ENCODE data around the gene GINM1. TPM values are rescaled to one million over a fixed set of nuclear protein-coding genes. Genes with fewer than 3 reads are reported as not detected.

GINM1 gene
- total RNA-seq, 1 experiment from 2014 or later = 24.0 TPM

DNA sequence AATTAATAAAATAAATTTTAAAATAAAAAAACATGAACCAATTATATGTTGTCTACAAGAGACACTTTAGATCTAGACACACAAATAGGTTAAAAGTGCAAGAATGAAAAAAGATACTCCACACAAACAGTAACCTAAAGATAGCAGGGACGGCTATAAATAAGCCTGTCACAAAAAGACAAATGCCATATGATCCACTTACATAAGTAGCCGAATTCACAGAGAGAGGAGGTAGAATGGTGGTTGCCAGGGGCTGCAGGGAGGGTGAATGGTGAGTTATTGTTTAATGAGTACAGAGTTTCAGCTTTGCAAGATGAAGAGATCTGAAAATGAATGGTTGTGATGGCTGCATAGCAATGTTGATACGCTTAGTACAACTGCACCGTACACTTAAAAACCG lies 49.6 kb downstream of the GINM1 start:
- intact Hi-C loops (cut with micrococcal nuclease; ENCODE audit: unreplicated experiment) = no loop called here
- no peak overlapping the region for H3K4me3 ChIP-seq (ENCODE audit: low read depth, low read length, poor library complexity, severe bottlenecking)
- TF ChIP-seq, protein P1, sequence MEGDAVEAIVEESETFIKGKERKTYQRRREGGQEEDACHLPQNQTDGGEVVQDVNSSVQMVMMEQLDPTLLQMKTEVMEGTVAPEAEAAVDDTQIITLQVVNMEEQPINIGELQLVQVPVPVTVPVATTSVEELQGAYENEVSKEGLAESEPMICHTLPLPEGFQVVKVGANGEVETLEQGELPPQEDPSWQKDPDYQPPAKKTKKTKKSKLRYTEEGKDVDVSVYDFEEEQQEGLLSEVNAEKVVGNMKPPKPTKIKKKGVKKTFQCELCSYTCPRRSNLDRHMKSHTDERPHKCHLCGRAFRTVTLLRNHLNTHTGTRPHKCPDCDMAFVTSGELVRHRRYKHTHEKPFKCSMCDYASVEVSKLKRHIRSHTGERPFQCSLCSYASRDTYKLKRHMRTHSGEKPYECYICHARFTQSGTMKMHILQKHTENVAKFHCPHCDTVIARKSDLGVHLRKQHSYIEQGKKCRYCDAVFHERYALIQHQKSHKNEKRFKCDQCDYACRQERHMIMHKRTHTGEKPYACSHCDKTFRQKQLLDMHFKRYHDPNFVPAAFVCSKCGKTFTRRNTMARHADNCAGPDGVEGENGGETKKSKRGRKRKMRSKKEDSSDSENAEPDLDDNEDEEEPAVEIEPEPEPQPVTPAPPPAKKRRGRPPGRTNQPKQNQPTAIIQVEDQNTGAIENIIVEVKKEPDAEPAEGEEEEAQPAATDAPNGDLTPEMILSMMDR (conservative IDR thresholded peaks at IDR 0.05; ENCODE audit: low read depth, low read length) = no peak
- POLR2A ChIA-PET (ENCODE audit: low non-redundant PET) = no interaction called here
- no peak for DNase-seq (ENCODE audit: low spot score)
- H3K27ac ChIP-seq (ENCODE audit: low read depth, low read length, poor library complexity, severe bottlenecking) = no peak overlapping the region
- no TSS peak for BruUV-seq (replicated peaks)
- no peaks in the 10 kb centered on the region for H3K27me3 ChIP-seq (replicated peaks; ENCODE audit: insufficient read depth, low read depth, low read length, poor library complexity)
- H3K36me3 ChIP-seq (ENCODE audit: insufficient read depth, low read length, poor library complexity, severe bottlenecking) = peaks cover 3% of the 10 kb centered on the region
- no peaks in the 10 kb centered on the region for H3K4me1 ChIP-seq (ENCODE audit: insufficient read depth, low read length, poor library complexity, severe bottlenecking)
- no peaks in the 10 kb centered on the region for H3K9me3 ChIP-seq (ENCODE audit: low read depth, low read length, poor library complexity, severe bottlenecking)
- CTCF ChIA-PET = no interaction called here

GRCh38 chr6:149627672-149628071 lies 61.5 kb downstream of the GINM1 start:
- TF ChIP-seq, protein P1 (conservative IDR thresholded peaks at IDR 0.05; ENCODE audit: low read depth, low read length) = no peak
- Histone ChIP-seq H3K4me1 (ENCODE audit: insufficient read depth, low read length, poor library complexity, severe bottlenecking) (no peaks in the 10 kb centered on the region), H3K27ac (ENCODE audit: low read depth, low read length, poor library complexity, severe bottlenecking) (no peak overlapping the region), H3K4me3 (ENCODE audit: low read depth, low read length, poor library complexity, severe bottlenecking) (no peak overlapping the region), H3K9me3 (ENCODE audit: low read depth, low read length, poor library complexity, severe bottlenecking) (no peaks in the 10 kb centered on the region), H3K27me3 (replicated peaks; ENCODE audit: insufficient read depth, low read depth, low read length, poor library complexity) (no peaks in the 10 kb centered on the region), H3K36me3 (ENCODE audit: insufficient read depth, low read length, poor library complexity, severe bottlenecking) (peaks cover 8% of the 10 kb centered on the region)
- intact Hi-C loops (cut with micrococcal nuclease; ENCODE audit: unreplicated experiment) = no loop called here
- no peak for DNase-seq (ENCODE audit: low spot score)
- POLR2A ChIA-PET (ENCODE audit: low non-redundant PET) = no interaction called here
- CTCF ChIA-PET = no interaction called here
- no TSS peak for BruUV-seq (replicated peaks)

DNA sequence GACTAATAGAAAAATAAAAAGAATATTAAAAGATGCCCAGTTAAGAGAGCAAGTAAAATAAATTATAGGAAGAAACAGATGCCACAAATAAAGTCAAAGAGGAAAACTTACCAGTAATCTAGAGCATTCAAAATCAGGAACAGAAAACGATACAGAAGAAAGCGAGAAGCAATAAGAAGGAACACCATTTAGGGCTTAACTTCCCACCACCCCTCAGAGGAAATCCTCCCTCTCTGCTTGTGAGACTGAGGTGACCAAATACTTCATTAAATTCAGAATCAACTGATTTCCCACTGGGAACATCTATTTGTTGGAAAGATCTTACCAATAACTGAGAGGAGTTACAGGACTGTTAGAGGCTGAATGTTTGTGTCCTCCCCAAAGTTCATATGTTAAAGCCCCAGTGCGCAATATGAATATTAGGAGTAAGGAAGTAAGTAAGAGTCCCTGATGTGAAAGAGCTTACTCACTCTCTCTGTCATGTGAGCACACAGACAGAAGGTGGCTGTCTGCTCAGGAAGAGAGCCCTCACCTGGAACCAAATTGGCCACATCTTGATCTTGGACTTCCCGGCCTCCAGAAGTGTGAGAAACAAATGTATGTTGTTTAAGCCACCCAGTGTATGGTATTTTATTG lies 62.8 kb downstream of the GINM1 start:
- intact Hi-C loops (cut with micrococcal nuclease; ENCODE audit: unreplicated experiment) = no loop called here
- Histone ChIP-seq H3K9me3 (ENCODE audit: low read depth, low read length, poor library complexity, severe bottlenecking) (no peaks in the 10 kb centered on the region), H3K36me3 (ENCODE audit: insufficient read depth, low read length, poor library complexity, severe bottlenecking) (no peaks in the 10 kb centered on the region), H3K4me3 (ENCODE audit: low read depth, low read length, poor library complexity, severe bottlenecking) (no peak overlapping the region), H3K4me1 (ENCODE audit: insufficient read depth, low read length, poor library complexity, severe bottlenecking) (no peaks in the 10 kb centered on the region), H3K27ac (ENCODE audit: low read depth, low read length, poor library complexity, severe bottlenecking) (no peak overlapping the region), H3K27me3 (replicated peaks; ENCODE audit: insufficient read depth, low read depth, low read length, poor library complexity) (no peaks in the 10 kb centered on the region)
- no TSS peak for BruUV-seq (replicated peaks)
- TF ChIP-seq EZH2 (IDR thresholded peaks at IDR 0.05; ENCODE audit: borderline replicate concordance, low read depth, low read length, poor library complexity, severe bottlenecking) = no peak
- TF ChIP-seq, protein P1 (conservative IDR thresholded peaks at IDR 0.05; ENCODE audit: low read depth, low read length) = no peak
- no peak for DNase-seq (ENCODE audit: low spot score)
- CTCF ChIA-PET = no interaction called here
- POLR2A ChIA-PET (ENCODE audit: low non-redundant PET) = no interaction called here

Data from A673 (cell line).